Right ventricle myocardium superior (tissue), 1 donor: ENCODE measurements around the gene MS4A15. TPM values are rescaled to one million over a fixed set of nuclear protein-coding genes. Genes with fewer than 3 reads are reported as not detected.

Source experiments
- ATAC-seq: fragments of 200-7000 bp; cut with Tn5 transposase; one replicate; pipeline ENCODE4 v1.9.1; 2020; ENCODE audit warnings: mild to moderate bottlenecking; ENCODE audit not compliant: poor library complexity
- DNase-seq: peaks from one replicate; pipeline ENCODE4 v3.0.0-alpha.2; 2020
- intact Hi-C: fragments of 100-400 bp; cut with DNase I; formaldehyde crosslinking; loops from one replicate; pipeline ENCODE4 v1.11.2; 2022
- total RNA-seq: library from RNA; stranded (reverse); fragmentation: NEBNext Ultra II Directional; extraction: Animal tissue kit (Norgen Biotek cat#: 25700); gene quantifications from one replicate; pipeline ENCODE4 v1.2.1, GENCODE V29; 2021
- donor health status: DM: no; HTN: yes; CAD: no; lungs with severe emphysema.

Gene MS4A15
- total RNA-seq, 1 donor from 2014 or later = not detected

DNA sequence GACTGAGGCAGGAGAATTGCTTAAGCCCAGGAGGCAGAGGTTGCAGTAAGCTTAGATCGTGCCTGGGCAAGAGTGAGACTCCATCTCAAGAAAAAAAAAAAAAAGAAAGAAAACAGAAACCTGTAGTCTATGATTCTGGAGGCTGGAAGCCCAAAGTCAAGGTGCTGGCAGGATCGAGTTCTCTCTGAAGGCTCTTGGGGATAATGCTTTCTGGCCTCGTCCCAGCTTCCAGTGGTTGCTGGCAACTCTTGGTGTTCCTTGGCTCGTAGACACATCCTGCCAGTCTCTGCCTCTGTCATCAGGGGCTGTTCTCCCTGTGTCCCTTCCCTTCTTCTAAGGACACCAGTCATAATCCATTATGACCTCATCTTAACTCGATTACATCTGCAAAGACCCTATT lies 68.5 kb downstream of the MS4A15 start:
- intact Hi-C loops = no loop called here
- no peak for DNase-seq
- ATAC-seq = no peak

- intact Hi-C loops = no loop called here
- ATAC-seq = no peak
Measured at GRCh38 chr11:60825790-60826189, 69.1 kb downstream of the MS4A15 start.

More at GRCh38 chr11:60825790-60826189, 69.1 kb downstream of the MS4A15 start:
- DNase-seq = no peak

Other genes with a start within 250 kb of the MS4A15 start
- gene MS4A13, start 241.5 kb upstream of the MS4A15 start, total RNA-seq = not detected
- not detected for gene MS4A8, start 57.3 kb upstream of the MS4A15 start, total RNA-seq
- not detected for gene MS4A18, start 32.1 kb upstream of the MS4A15 start, total RNA-seq
- gene MS4A10, start 28.5 kb downstream of the MS4A15 start, total RNA-seq = not detected
- gene CCDC86, start 85.2 kb downstream of the MS4A15 start, total RNA-seq = 8.4 TPM
- gene PTGDR2, start 99.1 kb downstream of the MS4A15 start, total RNA-seq = 3.0 TPM
- not detected for gene ZP1, start 110.7 kb downstream of the MS4A15 start, total RNA-seq
- gene PRPF19, start 149.7 kb downstream of the MS4A15 start, total RNA-seq = 34.0 TPM
- gene TMEM109, start 157.3 kb downstream of the MS4A15 start, total RNA-seq = 82.2 TPM
- 6.5 TPM for gene TMEM132A, start 167.6 kb downstream of the MS4A15 start, total RNA-seq
- gene SLC15A3, start 195.3 kb downstream of the MS4A15 start, total RNA-seq = 19.1 TPM
- 0.08 TPM for gene CD6, start 214.8 kb downstream of the MS4A15 start, total RNA-seq